Measurements from ENCODE around the gene SEC14L6.

DNA sequence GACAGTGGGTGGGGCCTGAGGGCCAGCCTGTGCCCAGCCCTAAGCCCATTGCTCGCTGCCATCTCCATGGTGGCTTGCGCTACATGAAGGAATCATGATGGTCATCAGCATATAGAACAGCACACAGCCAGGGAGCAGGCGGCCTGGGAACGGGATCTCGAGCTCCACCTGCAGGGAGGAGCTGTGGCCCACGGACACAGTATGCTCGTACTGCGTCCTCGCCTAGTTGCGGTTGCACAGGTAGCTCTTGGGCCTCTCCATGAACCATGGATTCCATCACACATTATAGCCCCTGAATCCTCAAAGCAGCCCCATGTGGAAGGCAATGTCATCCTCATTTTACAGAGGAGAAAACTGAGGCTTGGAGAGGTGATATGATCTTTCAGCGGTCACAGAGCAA lies 56.1 kb downstream of the SEC14L6 start:
- TF ChIP-seq, protein P1, sequence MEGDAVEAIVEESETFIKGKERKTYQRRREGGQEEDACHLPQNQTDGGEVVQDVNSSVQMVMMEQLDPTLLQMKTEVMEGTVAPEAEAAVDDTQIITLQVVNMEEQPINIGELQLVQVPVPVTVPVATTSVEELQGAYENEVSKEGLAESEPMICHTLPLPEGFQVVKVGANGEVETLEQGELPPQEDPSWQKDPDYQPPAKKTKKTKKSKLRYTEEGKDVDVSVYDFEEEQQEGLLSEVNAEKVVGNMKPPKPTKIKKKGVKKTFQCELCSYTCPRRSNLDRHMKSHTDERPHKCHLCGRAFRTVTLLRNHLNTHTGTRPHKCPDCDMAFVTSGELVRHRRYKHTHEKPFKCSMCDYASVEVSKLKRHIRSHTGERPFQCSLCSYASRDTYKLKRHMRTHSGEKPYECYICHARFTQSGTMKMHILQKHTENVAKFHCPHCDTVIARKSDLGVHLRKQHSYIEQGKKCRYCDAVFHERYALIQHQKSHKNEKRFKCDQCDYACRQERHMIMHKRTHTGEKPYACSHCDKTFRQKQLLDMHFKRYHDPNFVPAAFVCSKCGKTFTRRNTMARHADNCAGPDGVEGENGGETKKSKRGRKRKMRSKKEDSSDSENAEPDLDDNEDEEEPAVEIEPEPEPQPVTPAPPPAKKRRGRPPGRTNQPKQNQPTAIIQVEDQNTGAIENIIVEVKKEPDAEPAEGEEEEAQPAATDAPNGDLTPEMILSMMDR (IDR thresholded peaks at IDR 0.05; ENCODE audit: borderline replicate concordance, extremely low read depth, low read length, poor library complexity, severe bottlenecking): no peak
- no peak for TF ChIP-seq EZH2 (IDR thresholded peaks at IDR 0.05; ENCODE audit: borderline replicate concordance, low read depth, low read length, severe bottlenecking)

Measured in DND-41 (cell line).